ENCODE data around the gene ANKS6.

- TF ChIP-seq TARDBP (IDR thresholded peaks at IDR 0.05) (no peak), EGR1 (conservative IDR thresholded peaks at IDR 0.05) (no peak)
Observed at GRCh38 chr9:98724810-98725530, 71.4 kb downstream of the ANKS6 start.

All from K562 (cell line).